Measurements from ENCODE around the gene STRAP.

- TF ChIP-seq CTCF (IDR thresholded peaks at IDR 0.05; ENCODE audit: control extremely low read depth in 1 of 3, insufficient read depth in 1 of 3, low read depth in 1 of 3, low read length in 3 of 3) (no peak), ASH2L (IDR thresholded peaks at IDR 0.05; ENCODE audit: low read length) (no peak), POLR2AphosphoS5 (IDR thresholded peaks at IDR 0.05; ENCODE audit: low read depth, low read length) (no peak), TAF1 (IDR thresholded peaks at IDR 0.05; ENCODE audit: low read depth, low read length) (no peak), JUND (IDR thresholded peaks at IDR 0.05; ENCODE audit: low read length) (no peak), BCL11A (IDR thresholded peaks at IDR 0.05; ENCODE audit: low read depth in 2 of 2, low read length in 2 of 2) (no peak)
Measured at GRCh38 chr12:15924956-15925355, 42.8 kb downstream of the STRAP start.

All from H1 (cell line).